ENCODE data around the gene HOOK1.
"Not testable (repeated sequence)": the region's sequence is repeated elsewhere in the genome, so short reads cannot be mapped to it uniquely, and the experiment has no call there.

The HOOK1 gene

GRCh38 chr1:59897165-59897564 is 82.4 kb downstream of the HOOK1 start:
- DNase-seq, result no peak

GRCh38 chr1:59898927-59899326 is 84.2 kb downstream of the HOOK1 start:
- DNase-seq, result no peak

GRCh38 chr1:59900640-59901039 is 85.9 kb downstream of the HOOK1 start:
- no peak for DNase-seq

- DNase-seq, result no peak
Measured at GRCh38 chr1:59901770-59902388, 87.1 kb downstream of the HOOK1 start.

- peak; percentile 36 for DNase-seq
Measured at GRCh38 chr1:59903141-59903754, 88.5 kb downstream of the HOOK1 start.

- DNase-seq, result no peak
Measured at GRCh38 chr1:59906931-59907330, 92.2 kb downstream of the HOOK1 start.

GRCh38 chr1:59908084-59908483 is 93.3 kb downstream of the HOOK1 start:
- no peak for DNase-seq

- no peak for DNase-seq
Measured at GRCh38 chr1:59908682-59909081, 93.9 kb downstream of the HOOK1 start.

- DNase-seq, result not testable (repeated sequence)
Measured at GRCh38 chr1:59914791-59915286, 100.1 kb downstream of the HOOK1 start.

- DNase-seq, result no peak
Measured at GRCh38 chr1:59915516-59915915, 100.8 kb downstream of the HOOK1 start.

- no peak for DNase-seq
Measured at GRCh38 chr1:59917026-59917784, 102.5 kb downstream of the HOOK1 start.

GRCh38 chr1:59917785-59918180 is 103.0 kb downstream of the HOOK1 start:
- DNase-seq, result no peak

- DNase-seq, result no peak
Measured at GRCh38 chr1:59919746-59920145, 105.0 kb downstream of the HOOK1 start.

- not testable (repeated sequence) for DNase-seq
Measured at GRCh38 chr1:59921258-59921899, 106.6 kb downstream of the HOOK1 start.

GRCh38 chr1:59924653-59925052 is 109.9 kb downstream of the HOOK1 start:
- no peak for DNase-seq

All from NCI-H748 treated with DMSO at 0.1 percent for 48 hours (cell line).